ENCODE results near the gene CEP192. TPM values are rescaled to one million over a fixed set of nuclear protein-coding genes. Genes with fewer than 3 reads are reported as not detected.
"Not testable (repeated sequence)": the region's sequence is repeated elsewhere in the genome, so short reads cannot be mapped to it uniquely, and the experiment has no call there.

CEP192 gene
- polyA plus RNA-seq, 1 donor (not counting 4 experiments of a cell fraction or from before 2014, with no cell fraction given): 16.6 TPM

DNA sequence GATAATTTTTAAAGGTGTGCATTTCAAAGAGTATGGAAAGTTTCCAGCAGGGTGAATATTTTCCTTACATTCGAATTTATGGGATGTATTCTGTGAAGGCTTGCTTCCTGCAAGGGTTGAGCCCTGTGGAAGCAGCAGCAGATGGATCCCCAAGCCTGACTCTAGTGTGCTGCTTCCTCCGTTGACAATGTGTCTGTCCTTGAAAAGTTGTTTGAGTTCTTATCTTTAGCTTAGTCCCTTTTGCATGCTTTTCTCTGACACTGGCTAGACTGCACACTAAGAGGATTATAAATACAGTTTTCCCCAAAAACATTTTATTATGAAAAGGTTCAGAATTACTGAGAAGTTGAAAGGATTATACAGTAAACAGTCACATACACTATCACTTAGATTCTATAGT, 86.3 kb downstream of the CEP192 start:
- Histone ChIP-seq H3K9me3 (ENCODE audit: control insufficient read depth, low read depth, low read length) (no peaks in the 10 kb centered on the region), H3K27me3 (ENCODE audit: control insufficient read depth, extremely low read depth, insufficient read depth, low read length) (no peaks in the 10 kb centered on the region), H3K27ac (ENCODE audit: control insufficient read depth, insufficient read depth, low read length) (no peak overlapping the region), H3K9me1 (ENCODE audit: control insufficient read depth, extremely low read depth, insufficient read depth, low read length) (no peaks in the 10 kb centered on the region), H3K4me2 (ENCODE audit: control insufficient read depth, extremely low read depth, insufficient read depth, low read depth, low read length) (no peak overlapping the region), H3K36me3 (ENCODE audit: control insufficient read depth in 2 of 2, extremely low read depth in 1 of 2, insufficient read depth in 2 of 2, low read length in 2 of 2) (peaks cover 6 to 11% of the 10 kb centered on the region in 2 experiments), H3K4me1 (ENCODE audit: control insufficient read depth, extremely low read depth, insufficient read depth, low read length) (no peaks in the 10 kb centered on the region), H3K4me3 (ENCODE audit: control insufficient read depth in 2 of 3, extremely low read depth in 1 of 3, insufficient read depth in 2 of 3, low read depth in 1 of 3, low read length in 3 of 3) (no peak overlapping the region), H3K9ac (ENCODE audit: control insufficient read depth, extremely low read depth, insufficient read depth, low read length) (no peak overlapping the region), H2AFZ (ENCODE audit: control insufficient read depth, low read length) (no peak overlapping the region), H3K79me2 (ENCODE audit: control insufficient read depth, insufficient read depth, low read length) (no peaks in the 10 kb centered on the region), H4K20me1 (ENCODE audit: control insufficient read depth, extremely low read depth, insufficient read depth, low read length) (no peaks in the 10 kb centered on the region)
- no peak for DNase-seq (ENCODE audit: low read depth, low spot score)
- TF ChIP-seq EZH2 (IDR thresholded peaks at IDR 0.05; ENCODE audit: low read length) (no peak), CTCF (optimal IDR thresholded peaks at IDR 0.05 in 1 of 3, IDR thresholded peaks at IDR 0.05 in 1 of 3, conservative IDR thresholded peaks at IDR 0.05 in 1 of 3; ENCODE audit: extremely low read depth in 1 of 3, insufficient read depth in 2 of 3, low read length in 3 of 3) (no peak)
- no peak for FAIRE-seq
- dilution Hi-C loops (cut with MboI; ENCODE audit: extremely low pct_ligation_motif_present, low sequenced_read_pairs): no loop called here

GRCh38 chr18:13078065-13078464, 86.9 kb downstream of the CEP192 start:
- H3K9ac ChIP-seq (ENCODE audit: control insufficient read depth, extremely low read depth, insufficient read depth, low read length); DNase-seq (ENCODE audit: low read depth, low spot score); H3K79me2 ChIP-seq (ENCODE audit: control insufficient read depth, insufficient read depth, low read length); H3K4me3 ChIP-seq (ENCODE audit: control insufficient read depth in 2 of 3, extremely low read depth in 1 of 3, insufficient read depth in 2 of 3, low read depth in 1 of 3, low read length in 3 of 3); H4K20me1 ChIP-seq (ENCODE audit: control insufficient read depth, extremely low read depth, insufficient read depth, low read length); H3K27ac ChIP-seq (ENCODE audit: control insufficient read depth, insufficient read depth, low read length); H3K9me3 ChIP-seq (ENCODE audit: control insufficient read depth, low read depth, low read length); H3K4me2 ChIP-seq (ENCODE audit: control insufficient read depth, extremely low read depth, insufficient read depth, low read depth, low read length); H2AFZ ChIP-seq (ENCODE audit: control insufficient read depth, low read length); H3K4me1 ChIP-seq (ENCODE audit: control insufficient read depth, extremely low read depth, insufficient read depth, low read length); dilution Hi-C loops (cut with MboI; ENCODE audit: extremely low pct_ligation_motif_present, low sequenced_read_pairs); H3K9me1 ChIP-seq (ENCODE audit: control insufficient read depth, extremely low read depth, insufficient read depth, low read length); H3K27me3 ChIP-seq (ENCODE audit: control insufficient read depth, extremely low read depth, insufficient read depth, low read length); FAIRE-seq: not testable (repeated sequence)
- H3K36me3 ChIP-seq (ENCODE audit: control insufficient read depth in 2 of 2, extremely low read depth in 1 of 2, insufficient read depth in 2 of 2, low read length in 2 of 2): peaks cover 3 to 11% of the 10 kb centered on the region in 2 experiments

DNA sequence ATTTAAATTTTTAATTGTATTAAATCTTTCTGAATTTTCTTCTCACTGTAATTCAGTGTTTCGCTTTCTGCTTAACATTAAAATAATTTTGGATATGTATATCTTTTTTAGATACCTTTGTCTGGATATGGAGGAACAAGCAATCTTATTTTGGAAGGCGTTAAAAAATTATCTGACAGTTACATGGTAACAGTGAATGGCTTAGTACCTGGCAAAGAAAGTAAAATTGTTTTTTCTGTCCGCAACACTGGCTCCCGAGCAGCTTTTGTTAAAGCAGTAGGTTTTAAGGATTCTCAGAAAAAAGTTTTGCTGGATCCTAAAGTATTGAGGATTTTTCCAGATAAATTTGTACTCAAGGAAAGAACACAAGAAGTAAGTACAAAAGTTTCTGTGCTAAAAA, 95.7 kb downstream of the CEP192 start:
- H3K4me2 ChIP-seq (ENCODE audit: control insufficient read depth, extremely low read depth, insufficient read depth, low read depth, low read length): no peak overlapping the region
- H3K4me1 ChIP-seq (ENCODE audit: control insufficient read depth, extremely low read depth, insufficient read depth, low read length): no peaks in the 10 kb centered on the region
- dilution Hi-C loops (cut with MboI; ENCODE audit: extremely low pct_ligation_motif_present, low sequenced_read_pairs): no loop called here
- no peak overlapping the region for H3K27ac ChIP-seq (ENCODE audit: control insufficient read depth, insufficient read depth, low read length)
- no peak overlapping the region for H2AFZ ChIP-seq (ENCODE audit: control insufficient read depth, low read length)
- H3K79me2 ChIP-seq (ENCODE audit: control insufficient read depth, insufficient read depth, low read length): no peaks in the 10 kb centered on the region
- FAIRE-seq: no peak
- no peak overlapping the region for H3K4me3 ChIP-seq (ENCODE audit: control insufficient read depth in 2 of 3, extremely low read depth in 1 of 3, insufficient read depth in 2 of 3, low read depth in 1 of 3, low read length in 3 of 3)
- H3K36me3 ChIP-seq (ENCODE audit: control insufficient read depth in 2 of 2, extremely low read depth in 1 of 2, insufficient read depth in 2 of 2, low read length in 2 of 2): peaks cover 0 to 9% of the 10 kb centered on the region in 2 experiments
- no peak overlapping the region for H3K9ac ChIP-seq (ENCODE audit: control insufficient read depth, extremely low read depth, insufficient read depth, low read length)
- no peaks in the 10 kb centered on the region for H3K9me1 ChIP-seq (ENCODE audit: control insufficient read depth, extremely low read depth, insufficient read depth, low read length)
- H4K20me1 ChIP-seq (ENCODE audit: control insufficient read depth, extremely low read depth, insufficient read depth, low read length): no peaks in the 10 kb centered on the region
- TF ChIP-seq EZH2 (IDR thresholded peaks at IDR 0.05; ENCODE audit: low read length): no peak
- TF ChIP-seq CTCF (optimal IDR thresholded peaks at IDR 0.05 in 1 of 3, IDR thresholded peaks at IDR 0.05 in 1 of 3, conservative IDR thresholded peaks at IDR 0.05 in 1 of 3; ENCODE audit: extremely low read depth in 1 of 3, insufficient read depth in 2 of 3, low read length in 3 of 3): no peak
- no peaks in the 10 kb centered on the region for H3K9me3 ChIP-seq (ENCODE audit: control insufficient read depth, low read depth, low read length)
- no peak for DNase-seq (ENCODE audit: low read depth, low spot score)
- H3K27me3 ChIP-seq (ENCODE audit: control insufficient read depth, extremely low read depth, insufficient read depth, low read length): no peaks in the 10 kb centered on the region

All from keratinocyte (primary cell).